NB4 (cell line): ENCODE results near the gene ALDH3B2.
"Not testable (repeated sequence)": the region's sequence is repeated elsewhere in the genome, so short reads cannot be mapped to it uniquely, and the experiment has no call there.

Source experiments
- POLR2A ChIP-seq: IDR thresholded peaks from 2 replicates; pipeline ENCODE4 v1.6.1; 2011; ENCODE audit warnings: mild to moderate bottlenecking; ENCODE audit not compliant: insufficient read length; ENCODE audit errors: extremely low read depth
- TF ChIP-seq, protein P1 (sequence below): IDR thresholded peaks from one replicate; pipeline ENCODE4 v1.5.1; 2012; ENCODE audit warnings: low read depth, low read length
- TF ChIP-seq, protein P2 (sequence below): IDR thresholded peaks from 2 replicates; pipeline ENCODE4 v1.6.1; 2011; ENCODE audit warnings: low read depth, low read length

DNA sequence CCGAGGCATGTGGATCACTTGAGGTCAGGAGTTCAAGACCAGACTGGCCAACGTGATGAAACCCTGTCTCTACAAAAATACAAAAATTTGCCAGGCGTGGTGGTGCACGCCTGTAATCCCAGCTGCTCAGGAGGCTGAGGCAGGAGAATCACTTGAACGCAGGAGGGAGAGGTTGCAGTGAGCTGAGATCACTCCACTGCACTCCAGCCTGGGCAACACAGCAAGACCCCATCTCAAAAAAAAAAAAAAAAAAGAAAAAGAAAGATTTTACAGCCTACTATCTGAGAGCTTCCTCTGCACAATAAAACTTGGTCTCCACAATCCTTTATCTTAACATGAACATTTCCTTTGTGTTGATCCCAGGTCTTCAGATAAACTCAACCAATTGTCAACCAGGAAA is 13.7 kb downstream of the ALDH3B2 start:
- not testable (repeated sequence) for TF ChIP-seq POLR2A
- TF ChIP-seq, protein P1, sequence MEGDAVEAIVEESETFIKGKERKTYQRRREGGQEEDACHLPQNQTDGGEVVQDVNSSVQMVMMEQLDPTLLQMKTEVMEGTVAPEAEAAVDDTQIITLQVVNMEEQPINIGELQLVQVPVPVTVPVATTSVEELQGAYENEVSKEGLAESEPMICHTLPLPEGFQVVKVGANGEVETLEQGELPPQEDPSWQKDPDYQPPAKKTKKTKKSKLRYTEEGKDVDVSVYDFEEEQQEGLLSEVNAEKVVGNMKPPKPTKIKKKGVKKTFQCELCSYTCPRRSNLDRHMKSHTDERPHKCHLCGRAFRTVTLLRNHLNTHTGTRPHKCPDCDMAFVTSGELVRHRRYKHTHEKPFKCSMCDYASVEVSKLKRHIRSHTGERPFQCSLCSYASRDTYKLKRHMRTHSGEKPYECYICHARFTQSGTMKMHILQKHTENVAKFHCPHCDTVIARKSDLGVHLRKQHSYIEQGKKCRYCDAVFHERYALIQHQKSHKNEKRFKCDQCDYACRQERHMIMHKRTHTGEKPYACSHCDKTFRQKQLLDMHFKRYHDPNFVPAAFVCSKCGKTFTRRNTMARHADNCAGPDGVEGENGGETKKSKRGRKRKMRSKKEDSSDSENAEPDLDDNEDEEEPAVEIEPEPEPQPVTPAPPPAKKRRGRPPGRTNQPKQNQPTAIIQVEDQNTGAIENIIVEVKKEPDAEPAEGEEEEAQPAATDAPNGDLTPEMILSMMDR: not testable (repeated sequence)
- TF ChIP-seq, protein P2, sequence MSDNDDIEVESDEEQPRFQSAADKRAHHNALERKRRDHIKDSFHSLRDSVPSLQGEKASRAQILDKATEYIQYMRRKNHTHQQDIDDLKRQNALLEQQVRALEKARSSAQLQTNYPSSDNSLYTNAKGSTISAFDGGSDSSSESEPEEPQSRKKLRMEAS: not testable (repeated sequence)
